A172 (cell line): ENCODE results near the gene GAP43. TPM values are rescaled to one million over a fixed set of nuclear protein-coding genes. Genes with fewer than 3 reads are reported as not detected.

Experiments
- DNase-seq: peaks from one replicate; pipeline ENCODE4 v3.0.0-alpha.2; 2015; ENCODE audit warnings: low spot score
- total RNA-seq: library from RNA; depleted of rRNA; stranded (reverse); fragments of >200 nt; shearing (Covaris generic); gene quantifications from 2 replicates; pipeline ENCODE4 v1.2.3, GENCODE V29; 2014; rRNA removed

GAP43 gene, protein sequence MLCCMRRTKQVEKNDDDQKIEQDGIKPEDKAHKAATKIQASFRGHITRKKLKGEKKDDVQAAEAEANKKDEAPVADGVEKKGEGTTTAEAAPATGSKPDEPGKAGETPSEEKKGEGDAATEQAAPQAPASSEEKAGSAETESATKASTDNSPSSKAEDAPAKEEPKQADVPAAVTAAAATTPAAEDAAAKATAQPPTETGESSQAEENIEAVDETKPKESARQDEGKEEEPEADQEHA
- 2.3 and 6.7 TPM in 2 replicates for total RNA-seq

DNA sequence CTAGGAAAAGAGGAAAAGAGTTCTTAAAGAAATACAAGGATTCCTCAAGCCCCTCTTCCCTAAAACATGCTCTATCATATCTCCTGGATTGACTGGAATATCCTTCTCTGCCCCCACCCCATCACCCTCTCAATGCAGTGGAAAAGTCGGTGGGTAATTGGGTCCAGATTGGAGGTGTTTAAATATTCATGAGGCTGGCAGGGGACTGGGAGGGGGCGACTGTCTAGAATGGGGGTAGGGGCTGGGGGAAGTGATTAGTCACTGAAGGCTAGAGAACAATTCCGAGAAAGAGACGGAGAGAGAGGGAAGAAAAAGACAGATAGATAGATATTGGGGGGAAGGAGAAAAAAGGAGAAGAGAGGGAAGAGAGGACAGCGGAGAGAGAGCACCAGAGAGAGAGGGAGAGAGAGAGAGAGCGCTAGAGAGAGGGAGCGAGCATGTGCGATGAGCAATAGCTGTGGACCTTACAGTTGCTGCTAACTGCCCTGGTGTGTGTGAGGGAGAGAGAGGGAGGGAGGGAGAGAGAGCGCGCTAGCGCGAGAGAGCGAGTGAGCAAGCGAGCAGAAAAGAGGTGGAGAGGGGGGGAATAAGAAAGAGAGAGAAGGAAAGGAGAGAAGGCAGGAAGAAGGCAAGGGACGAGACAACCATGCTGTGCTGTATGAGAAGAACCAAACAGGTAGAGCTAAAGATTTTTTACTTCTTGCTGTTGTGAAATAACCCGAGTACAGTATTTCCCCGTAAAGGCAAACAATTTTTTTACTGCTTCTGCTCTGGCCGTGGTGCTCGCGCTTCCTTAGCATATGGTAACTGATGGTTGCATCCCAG lies at the start of gene GAP43:
TSS of gene GAP43 (plus strand) at position 467 of the 825 bp plus-strand sequence. CDS start at position 647, 180 bp downstream.
- peak; percentile 83 for DNase-seq

DNA sequence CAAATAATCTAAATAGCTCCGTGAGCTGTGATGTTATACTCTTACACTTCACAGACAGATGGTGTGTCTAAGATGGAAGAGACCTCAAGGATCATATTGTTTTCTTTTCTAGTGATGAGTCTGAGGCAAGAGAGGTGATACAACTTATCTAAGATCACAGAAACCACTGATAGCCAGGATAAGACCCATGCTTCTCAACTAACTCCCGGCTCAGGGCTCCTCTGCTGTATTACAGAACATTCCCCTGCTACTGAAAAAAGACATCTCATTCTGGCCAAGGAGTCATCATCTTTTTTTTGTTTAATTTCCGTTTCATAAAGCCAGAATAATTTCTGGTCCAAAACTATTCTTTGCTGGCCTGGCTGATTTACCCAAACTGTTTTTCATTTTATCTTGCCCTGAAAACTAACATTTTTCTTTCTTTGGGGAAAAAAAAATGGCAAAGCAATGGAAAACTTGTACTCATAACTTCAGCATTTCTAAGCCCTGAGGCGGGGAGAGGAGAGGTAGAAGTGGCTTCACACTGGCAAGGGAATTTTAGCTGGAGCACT lies 46.9 kb upstream of the GAP43 start:
- DNase-seq, result no peak

DNA sequence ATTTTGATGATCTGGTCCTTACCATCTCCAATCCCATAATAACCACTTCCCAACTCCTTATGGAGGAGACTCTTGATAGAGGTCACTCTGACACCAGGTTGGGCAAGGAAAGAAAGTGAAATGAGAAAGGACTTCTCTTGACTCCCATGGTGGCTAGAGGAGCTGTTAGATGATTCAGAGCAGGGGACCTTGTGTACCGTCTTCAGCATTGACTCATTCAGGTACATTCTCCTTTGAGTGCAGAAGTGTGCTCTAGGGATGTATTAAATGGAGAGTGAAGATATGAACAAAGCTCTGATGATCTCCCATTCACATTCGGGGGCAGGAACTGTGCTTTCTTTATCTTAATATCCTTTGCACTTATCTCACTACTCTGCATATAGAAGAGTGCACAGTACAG lies 46.3 kb upstream of the GAP43 start:
- no peak for DNase-seq

DNA sequence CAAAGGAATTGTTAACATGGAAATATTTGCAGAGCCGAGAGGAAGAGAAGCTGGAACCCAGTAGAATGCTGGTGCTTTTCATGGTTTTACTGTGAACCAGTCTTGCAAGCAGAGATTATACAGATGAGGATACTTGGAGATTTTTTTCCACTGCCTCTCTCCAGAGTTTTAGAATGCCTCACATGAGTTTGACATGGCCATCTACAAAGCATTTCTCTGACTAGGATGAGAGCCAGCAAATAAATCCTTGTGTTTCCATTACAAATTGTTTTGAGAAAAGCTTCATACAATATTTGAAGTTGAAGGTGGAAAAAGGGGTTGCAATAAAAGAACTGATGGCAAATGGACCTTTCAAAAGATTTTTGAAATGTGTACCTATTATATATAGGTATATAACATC lies 45.0 kb upstream of the GAP43 start:
- DNase-seq, result no peak

DNA sequence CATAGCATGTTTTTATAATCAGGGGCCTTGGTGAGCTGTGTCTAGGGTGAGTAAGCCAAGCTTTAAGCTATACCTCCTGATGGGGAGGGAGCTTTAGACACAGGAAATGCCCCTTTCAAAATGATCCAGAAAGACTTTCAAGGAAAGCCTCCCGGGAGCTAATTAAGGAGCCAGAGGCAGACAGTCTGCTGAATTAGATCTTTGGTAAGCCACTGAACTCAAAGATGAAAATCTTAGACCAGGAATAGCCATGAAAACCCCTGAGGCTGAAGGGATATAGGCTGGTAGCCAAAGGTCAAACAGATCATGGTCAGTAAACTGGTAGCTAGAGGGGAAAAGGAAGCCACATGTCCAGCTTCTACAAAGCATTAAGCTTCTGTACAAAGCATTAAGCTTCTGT lies 42.7 kb upstream of the GAP43 start:
- DNase-seq, result peak; percentile 25

DNA sequence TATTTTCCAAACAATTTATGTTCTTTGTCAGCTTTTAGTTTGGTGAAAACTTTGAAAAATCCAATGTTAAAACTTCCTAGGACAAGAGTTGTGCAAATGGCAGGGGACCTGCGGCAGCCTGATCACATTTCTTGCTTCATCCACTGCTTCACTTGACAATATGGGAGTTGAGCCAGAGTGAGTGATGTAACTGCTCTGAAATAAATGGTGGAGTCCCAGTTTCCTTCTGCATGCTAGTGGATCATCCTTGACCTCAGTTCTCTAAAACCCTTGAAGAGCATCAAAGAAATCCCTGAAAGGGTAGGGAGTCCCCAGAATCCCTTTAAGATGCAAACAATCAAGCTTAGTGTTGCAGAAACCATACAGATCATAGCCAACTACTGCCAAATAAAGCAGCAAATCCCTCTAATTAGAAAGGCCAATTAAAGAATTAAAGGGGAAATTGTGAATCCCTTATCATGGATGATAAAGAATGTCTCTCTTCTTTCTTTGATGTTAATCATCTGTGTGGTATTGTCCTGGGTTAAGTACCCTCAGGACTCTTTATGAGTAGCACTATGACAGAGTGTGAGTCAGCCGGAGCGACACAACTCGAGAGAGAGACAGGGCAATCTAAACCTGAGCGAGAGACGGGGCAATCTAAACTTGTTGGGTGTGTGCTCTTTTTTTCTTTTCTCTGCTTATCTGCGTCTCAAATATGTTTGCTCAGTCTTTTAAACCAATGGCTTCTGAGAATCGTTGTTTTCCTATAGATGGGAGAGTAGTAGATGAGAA lies 41.8 kb upstream of the GAP43 start:
- peak; percentile 69 for DNase-seq

DNA sequence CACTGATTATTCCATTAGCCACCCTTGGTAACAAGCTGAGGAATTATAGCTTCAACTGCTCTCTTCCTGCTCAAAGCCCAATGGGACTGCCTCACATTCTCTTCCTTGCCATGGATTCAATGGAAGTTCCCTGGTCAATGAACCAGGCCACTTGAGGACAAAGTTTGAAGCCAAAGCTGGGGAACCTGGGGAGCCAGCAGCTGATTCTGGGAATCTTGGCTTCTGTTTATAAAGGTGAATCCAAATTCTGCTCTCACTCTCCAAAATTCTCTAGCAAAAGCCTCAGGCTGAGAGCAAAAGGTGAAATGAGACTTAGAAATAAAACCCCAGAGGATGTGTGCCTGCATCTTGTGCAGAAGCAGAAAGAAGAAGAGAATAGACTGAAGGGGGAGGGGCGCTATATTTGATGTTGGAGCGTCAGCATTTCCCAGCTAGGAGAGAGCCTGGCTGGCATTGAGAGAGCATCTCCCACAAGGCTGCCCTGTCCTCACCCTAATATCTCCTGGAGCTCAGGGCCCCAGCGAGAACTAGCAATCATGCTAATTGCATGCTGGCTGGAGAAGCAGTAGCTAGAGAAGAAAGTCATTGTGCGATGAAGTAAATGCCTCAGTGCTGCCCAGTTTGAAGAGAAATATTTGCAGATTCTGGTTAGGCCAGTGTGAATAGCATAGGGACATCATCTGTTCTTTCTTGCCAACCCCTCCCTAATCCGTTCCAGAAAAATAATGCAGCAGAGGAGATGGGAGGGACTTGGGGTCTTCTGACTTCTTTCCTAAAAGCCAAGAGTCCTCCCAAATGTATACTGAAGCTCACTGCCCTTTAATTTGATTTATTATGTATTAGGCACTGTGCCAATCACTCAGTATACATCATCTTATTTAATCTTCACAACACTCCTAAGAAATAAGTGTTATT lies 34.9 kb upstream of the GAP43 start:
- DNase-seq, result no peak

DNA sequence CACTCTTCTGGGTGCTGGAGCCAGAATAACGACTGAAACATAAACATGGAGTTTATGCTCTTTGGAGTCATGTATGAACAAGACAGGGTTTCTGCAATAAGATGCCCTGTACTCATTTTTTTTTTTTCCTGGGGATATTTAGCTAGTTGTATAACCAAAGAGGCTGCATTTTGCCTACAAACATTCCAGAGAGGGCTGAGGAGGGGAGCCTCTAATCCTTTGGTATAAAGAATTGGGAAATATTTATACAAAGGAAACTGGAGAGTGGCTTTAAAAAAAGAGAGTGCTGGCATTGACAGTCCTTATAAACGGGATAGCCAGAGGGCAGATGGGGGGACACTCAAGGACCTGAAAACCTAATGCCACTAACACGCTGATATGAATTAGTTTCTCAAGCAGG lies 32.4 kb upstream of the GAP43 start:
- no peak for DNase-seq

DNA sequence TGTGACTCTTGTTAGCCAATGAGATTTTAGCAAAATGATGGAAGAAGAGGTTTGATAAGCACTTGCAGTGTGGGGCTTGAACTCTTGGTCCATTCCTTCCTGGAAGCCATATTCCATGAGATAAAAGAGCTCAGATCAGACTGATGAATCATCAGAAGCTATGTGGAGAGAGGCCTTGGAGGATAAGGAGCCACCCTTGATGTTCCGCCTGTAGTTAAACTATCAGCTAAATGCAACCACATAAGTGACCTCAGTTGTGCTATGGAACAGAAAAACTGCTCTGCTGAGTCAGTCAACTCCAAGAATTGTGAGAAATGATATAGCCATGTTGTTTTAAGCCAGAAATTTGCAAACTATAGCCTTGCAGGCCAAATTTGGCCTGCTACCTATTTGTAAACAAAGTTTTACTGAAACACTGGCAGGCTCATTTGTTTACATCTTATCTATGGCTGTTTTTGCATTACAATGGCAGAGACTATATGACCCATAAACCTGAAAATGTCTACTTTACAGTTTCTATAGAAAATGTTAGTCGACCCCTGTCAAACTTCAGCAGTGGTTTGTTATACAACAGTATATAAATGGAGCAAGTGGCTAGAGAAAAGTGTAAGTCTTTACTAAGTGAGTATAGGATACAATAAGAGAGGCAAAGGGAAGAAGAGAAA lies 27.6 kb upstream of the GAP43 start:
- no peak for DNase-seq

DNA sequence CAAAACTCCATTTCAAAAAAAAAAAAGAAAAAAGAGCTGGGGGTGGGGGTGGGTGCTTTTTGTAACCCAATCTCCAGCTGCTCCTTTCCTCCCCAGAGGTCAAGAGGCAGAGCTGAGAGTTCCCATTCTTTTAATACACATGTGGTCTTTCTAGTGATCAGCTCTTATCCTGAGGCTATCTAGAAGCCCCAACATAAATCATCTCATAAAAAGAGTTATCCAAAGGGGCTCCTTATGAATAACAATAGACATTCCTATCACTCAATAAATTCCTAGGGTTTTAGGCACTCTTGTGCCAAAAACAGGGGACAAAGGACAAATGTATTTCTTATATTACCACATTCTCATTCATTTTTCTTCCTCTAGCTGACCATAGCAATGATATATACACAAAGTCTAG lies 25.1 kb upstream of the GAP43 start:
- no peak for DNase-seq

DNA sequence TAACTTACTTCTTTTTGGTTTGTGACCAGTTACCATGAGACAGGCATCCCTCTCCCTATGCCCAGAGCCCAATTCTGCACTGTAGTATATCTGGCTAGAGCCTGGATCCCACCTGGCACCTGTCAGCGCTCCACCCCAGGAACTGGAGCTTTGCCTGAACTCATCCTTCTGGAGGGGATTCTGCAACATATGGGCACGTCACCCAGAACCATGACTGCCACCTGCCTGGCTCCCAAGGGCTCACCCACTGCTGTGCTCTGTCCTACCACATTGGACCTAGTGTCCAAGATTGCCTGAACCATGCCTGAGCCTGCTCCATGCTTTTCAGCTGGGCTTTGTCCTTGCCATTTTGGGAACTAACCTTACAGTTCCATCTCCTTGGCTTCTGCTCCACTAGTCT lies 21.1 kb upstream of the GAP43 start:
- DNase-seq, result no peak

DNA sequence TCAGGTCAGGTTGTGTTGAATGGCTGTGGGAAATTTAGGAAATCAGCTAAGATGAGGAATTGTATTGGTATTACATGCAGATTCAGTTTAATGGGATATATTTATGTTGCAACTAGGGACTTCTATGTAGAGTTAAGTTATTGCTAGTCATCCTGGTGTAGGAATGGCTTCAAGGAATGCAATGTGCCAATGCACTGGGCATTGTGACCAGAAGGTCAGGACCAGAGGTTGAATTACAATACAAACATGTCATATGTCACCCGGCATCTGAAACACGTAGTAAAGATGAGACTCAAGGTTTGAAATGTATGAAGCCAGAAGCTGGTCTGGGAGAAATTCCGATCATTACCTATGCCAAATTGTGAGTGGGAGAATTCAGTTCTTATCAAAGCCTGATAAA lies 11.7 kb upstream of the GAP43 start:
- DNase-seq, result no peak

DNA sequence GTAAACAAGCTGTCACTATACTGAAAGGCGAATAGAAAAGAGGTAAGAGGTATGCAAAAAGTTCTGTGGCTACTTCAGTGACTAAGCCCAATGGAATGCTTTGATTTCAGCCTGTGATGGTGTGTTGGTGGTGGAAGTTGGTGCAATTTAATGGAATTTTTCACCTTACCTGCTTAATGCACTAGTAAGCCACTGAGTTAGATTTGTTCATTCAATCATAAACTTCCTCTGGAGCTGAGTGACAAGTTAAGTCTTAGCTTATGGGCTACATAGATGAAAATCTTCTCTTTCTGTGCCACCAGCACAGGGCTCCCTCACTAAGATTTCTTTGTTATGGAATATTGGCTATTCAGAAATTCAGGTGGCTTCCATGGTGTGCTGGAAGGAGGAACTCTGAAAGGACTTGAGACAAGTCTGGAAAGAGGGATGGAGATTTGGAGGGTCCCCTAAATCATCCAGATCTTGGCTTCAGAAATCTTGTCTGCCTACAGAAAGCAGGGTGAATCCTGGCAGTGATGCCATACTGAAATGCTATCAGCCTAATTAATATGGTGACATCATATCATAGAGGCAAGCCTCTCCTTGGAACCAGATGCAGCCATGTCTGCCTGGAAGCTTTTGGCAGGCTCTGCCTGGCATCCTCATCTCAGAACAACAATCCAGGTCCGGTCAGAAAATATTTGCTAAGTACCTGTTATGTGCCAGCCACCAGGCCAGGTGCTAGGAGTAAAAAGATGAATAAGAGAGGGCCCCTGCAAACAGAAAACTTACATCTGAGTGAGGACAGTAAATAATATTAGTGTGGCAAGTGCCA lies 8.1 kb upstream of the GAP43 start:
- peak; percentile 75 for DNase-seq

DNA sequence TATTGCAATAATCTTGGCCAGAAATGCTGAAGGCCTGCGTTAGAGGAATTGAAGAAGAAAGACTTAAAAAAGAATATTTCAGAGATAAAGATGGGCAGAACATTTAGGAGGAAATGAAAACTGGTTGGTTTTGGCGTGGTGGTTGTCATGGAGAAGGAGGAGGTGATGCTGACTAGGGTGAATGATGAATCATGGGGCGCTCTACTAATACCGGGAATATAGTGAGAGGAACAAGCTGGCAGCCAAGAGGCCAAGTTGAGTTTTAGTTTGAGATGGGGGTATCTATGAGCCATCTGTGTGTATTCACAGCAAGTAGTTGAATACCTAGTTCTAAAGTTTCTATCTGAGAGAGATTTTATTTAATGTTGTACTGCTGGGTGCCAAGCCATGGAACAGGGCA lies 6.8 kb upstream of the GAP43 start:
- DNase-seq, result no peak

DNA sequence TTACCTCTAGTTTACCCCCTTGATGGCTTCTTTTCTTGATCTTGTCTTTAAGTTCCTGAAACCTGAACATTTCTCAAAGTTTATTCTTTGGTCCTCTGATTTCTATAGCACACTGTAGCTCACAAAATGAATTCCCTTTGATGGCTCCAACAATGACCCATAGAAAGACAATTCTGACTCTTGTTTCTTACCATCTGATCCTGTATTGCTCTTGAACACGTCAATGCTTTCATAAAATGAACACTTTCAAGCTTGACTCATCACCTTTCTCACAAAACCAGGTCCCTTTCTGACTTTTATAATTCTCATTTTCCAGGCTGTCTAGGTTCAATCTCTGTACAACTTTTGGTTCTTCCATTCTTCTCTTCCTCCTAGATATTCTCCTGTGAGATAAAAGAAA lies 5.7 kb upstream of the GAP43 start:
- DNase-seq, result no peak

DNA sequence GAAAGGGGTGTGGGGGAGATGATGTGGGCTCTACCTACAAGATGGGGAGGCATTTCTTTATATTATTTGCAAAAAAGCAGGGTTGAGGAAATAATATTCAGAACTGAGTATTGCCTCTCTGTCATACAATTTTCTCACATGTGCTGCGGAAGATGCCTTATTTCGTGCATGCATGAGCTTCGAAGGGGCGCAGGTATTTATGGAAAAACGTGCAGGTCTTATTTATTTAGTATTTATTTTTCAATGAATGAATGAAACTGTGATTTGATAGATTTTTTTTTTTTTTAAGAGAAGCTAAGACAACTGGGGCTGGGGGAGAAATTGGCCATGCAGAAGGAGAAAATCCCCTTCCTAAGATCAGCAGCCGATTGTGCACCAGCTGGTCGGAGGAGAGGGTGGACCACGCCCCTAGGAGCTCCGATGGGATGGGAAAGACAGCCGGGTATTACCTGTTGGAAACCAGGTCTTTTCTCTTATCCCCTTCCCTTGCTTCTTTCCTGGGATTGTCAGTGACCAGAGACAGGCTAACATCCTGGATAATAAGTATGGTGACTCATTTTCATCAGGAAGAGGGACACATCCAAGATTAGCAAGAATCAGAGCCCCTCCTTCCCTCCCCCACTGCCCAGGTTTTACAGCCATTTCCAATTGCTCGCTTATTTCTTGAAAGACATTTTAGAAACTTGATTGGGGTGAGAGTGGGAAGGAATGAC lies 875 bp downstream of the GAP43 start:
- no peak for DNase-seq

DNA sequence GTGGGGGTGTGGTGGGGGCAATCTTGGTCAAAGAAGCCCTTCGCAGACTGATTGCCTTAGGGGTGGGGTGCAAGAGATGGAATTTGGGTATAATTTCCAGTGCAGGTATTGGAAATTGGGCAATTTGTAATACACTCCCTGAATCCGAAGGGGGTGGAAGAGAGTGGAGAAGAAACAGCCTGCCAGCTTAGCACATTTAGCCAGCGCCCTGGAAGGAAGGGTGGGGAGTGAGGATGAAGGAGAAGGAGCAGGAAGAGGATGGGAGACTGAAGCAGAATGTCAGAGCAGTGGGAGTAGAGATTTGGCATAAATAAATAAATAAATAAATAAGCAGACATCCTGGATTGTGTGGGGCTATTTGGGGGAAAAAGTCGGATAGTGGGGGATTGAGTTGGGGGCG lies 1.6 kb downstream of the GAP43 start:
- DNase-seq, result no peak

DNA sequence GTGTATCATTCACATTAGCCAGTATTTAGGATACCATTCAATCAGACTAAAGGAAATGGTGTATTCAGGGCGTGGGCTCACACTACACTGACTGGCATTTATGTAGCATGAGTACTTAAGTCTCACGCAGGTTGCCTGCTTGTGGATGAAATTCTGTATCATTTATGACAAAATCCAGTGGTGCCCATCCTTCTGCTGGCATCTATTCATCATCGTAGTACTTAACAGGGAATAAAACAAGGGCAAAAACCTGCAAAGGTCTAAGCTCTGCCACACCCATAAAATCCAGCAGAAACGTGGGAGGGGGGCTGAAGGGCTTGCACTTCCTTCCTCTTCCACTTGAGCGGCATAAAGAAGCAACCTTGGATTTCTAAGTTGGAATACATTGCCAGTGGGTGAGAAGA lies 2.7 kb downstream of the GAP43 start:
- no peak for DNase-seq

DNA sequence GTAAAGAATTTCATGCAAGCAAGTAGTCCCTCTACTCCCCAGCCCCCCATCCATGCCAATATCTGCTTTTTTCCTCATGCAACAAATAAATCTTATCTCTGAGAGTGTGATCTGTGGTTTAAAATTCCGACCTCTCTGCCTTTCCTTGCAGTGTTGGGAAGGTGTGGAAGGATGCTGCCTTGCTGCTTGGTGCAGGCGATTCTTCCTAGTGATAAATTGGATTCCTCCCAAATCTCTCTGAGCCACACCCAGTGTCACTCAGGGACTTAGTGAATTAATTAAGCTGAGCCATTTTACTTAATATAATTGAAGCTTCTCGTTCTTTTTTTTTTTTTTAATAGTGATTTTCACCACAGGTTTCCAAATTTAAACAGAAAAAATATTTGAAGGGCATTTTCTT lies 3.4 kb downstream of the GAP43 start:
- peak; percentile 4 for DNase-seq
